GM18508 (cell line): ENCODE results near the gene PRUNE2.

Source experiments
- ATAC-seq: cut with Tn5 transposase; IDR thresholded peaks from one replicate; pipeline ENCODE4 v1.9.1; 2021; ENCODE audit warnings: moderate number of reproducible peaks; ENCODE audit not compliant: insufficient read depth, unreplicated experiment

PRUNE2 gene

GRCh38 chr9:76810377-76810957 lies 95.4 kb downstream of the PRUNE2 start:
- ATAC-seq, result peak; percentile 78

GRCh38 chr9:76808636-76809035 lies 97.3 kb downstream of the PRUNE2 start:
- no peak for ATAC-seq

GRCh38 chr9:76803762-76804161 lies 102.2 kb downstream of the PRUNE2 start:
- no peak for ATAC-seq

- no peak for ATAC-seq
Observed at GRCh38 chr9:76803083-76803482, 102.8 kb downstream of the PRUNE2 start.

- no peak for ATAC-seq
Observed at GRCh38 chr9:76800901-76801300, 105.0 kb downstream of the PRUNE2 start.

GRCh38 chr9:76799473-76799872 lies 106.4 kb downstream of the PRUNE2 start:
- no peak for ATAC-seq

GRCh38 chr9:76798527-76798926 lies 107.4 kb downstream of the PRUNE2 start:
- no peak for ATAC-seq

GRCh38 chr9:76796296-76796695 lies 109.6 kb downstream of the PRUNE2 start:
- ATAC-seq, result no peak

- ATAC-seq, result no peak
Observed at GRCh38 chr9:76793784-76794431, 112.0 kb downstream of the PRUNE2 start.

GRCh38 chr9:76789840-76790239 lies 116.1 kb downstream of the PRUNE2 start:
- no peak for ATAC-seq

GRCh38 chr9:76787677-76788076 lies 118.2 kb downstream of the PRUNE2 start:
- ATAC-seq, result no peak

- no peak for ATAC-seq
Observed at GRCh38 chr9:76785501-76785900, 120.4 kb downstream of the PRUNE2 start.

GRCh38 chr9:76784881-76785280 lies 121.0 kb downstream of the PRUNE2 start:
- ATAC-seq, result no peak

GRCh38 chr9:76772686-76773445 lies 133.0 kb downstream of the PRUNE2 start:
- ATAC-seq, result no peak

- ATAC-seq, result no peak
Observed at GRCh38 chr9:76766126-76766525, 139.8 kb downstream of the PRUNE2 start.

GRCh38 chr9:76764138-76764537 lies 141.8 kb downstream of the PRUNE2 start, which contains the start of gene PCA3:
Gene PCA3 (plus strand): TSS chr9:76764438.
- no peak for ATAC-seq

GRCh38 chr9:76761448-76761847 lies 144.5 kb downstream of the PRUNE2 start:
- ATAC-seq, result no peak

- ATAC-seq, result no peak
Observed at GRCh38 chr9:76759732-76760131, 146.2 kb downstream of the PRUNE2 start.

- ATAC-seq, result no peak
Observed at GRCh38 chr9:76758476-76758875, 147.4 kb downstream of the PRUNE2 start.

GRCh38 chr9:76756941-76757673 lies 148.8 kb downstream of the PRUNE2 start:
- no peak for ATAC-seq

GRCh38 chr9:76756268-76756640 lies 149.7 kb downstream of the PRUNE2 start:
- ATAC-seq, result no peak
